Activated CD8-positive, alpha-beta memory T cell treated with anti-CD3 and anti-CD28 coated beads for 36 hours (primary cell): ENCODE results near the gene SIPA1L3. TPM values are rescaled to one million over a fixed set of nuclear protein-coding genes. Genes with fewer than 3 reads are reported as not detected.

Source experiments
- CTCF ChIA-PET: fragments of 350-600 bp; sonication (Branson Sonifier 250); formaldehyde crosslinking; loops from one replicate; lab custom pipeline; 2021; ENCODE audit warnings: antibody characterized with exemption; lab: Charles Lee
- POLR2A ChIA-PET: fragments of 350-600 bp; sonication (Branson Sonifier 250); formaldehyde crosslinking; loops from one replicate; lab custom pipeline; 2021; ENCODE audit warnings: antibody characterized with exemption; lab: Charles Lee
- total RNA-seq, 2 experiments: library from RNA; stranded (reverse); gene quantifications; one replicate each; pipeline ENCODE4 v1.2.3, GENCODE V29; 2021

SIPA1L3 gene
- total RNA-seq, 2 experiments from 2014 or later, result 14.0 to 15.3 TPM

GRCh38 chr19:38199340-38199739 is 292.3 kb downstream of the SIPA1L3 start:
- CTCF ChIA-PET, result no interaction called here
- POLR2A ChIA-PET, result no interaction called here

GRCh38 chr19:38201731-38202130 is 294.7 kb downstream of the SIPA1L3 start:
- POLR2A ChIA-PET, result no interaction called here
- CTCF ChIA-PET, result no interaction called here

DNA sequence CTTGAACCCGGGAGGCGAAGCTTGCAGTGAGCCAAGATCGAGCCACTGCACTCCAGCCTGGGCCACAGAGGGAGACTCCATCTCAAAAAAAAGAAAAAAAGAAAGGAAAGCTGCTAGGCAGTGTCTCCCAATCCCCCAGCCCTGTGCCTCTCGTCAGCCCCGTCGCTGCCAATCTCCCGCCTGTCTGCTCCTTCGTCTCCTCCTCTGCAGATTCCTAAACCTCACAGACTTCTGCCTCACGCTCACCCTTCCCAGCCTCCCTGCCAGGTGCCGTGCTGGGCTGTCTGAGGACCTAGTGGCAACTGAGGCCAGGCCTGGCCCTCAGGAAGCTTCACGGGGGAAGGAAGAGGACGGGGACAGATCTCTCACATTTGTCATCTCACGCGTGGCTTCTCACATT is 295.5 kb downstream of the SIPA1L3 start:
- CTCF ChIA-PET, result no interaction called here
- POLR2A ChIA-PET, result no interaction called here

GRCh38 chr19:38203197-38203596 is 296.2 kb downstream of the SIPA1L3 start:
- CTCF ChIA-PET, result no interaction called here

DNA sequence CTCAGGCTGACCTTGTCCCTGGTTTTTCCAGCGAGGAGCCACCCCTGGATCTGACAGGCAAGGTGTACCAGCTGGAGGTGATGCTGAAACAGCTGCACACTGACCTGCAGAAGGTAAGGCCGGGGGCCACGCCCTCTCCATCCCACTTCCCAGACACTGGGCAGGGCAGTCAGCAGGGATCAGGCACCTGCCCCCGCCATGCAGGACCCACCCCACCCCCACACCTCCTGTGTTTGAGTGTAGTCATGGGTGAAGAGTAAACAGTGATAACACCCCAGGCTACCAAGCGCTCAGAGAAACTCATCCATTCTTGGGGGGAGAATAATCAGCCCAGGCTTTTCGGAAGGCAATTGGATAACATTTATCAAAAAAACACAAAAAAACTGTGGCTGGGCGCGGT is 297.1 kb downstream of the SIPA1L3 start:
- POLR2A ChIA-PET, result no interaction called here
- CTCF ChIA-PET, result no interaction called here

More at GRCh38 chr19:38203197-38203596, 296.2 kb downstream of the SIPA1L3 start:
- POLR2A ChIA-PET, result no interaction called here

DNA sequence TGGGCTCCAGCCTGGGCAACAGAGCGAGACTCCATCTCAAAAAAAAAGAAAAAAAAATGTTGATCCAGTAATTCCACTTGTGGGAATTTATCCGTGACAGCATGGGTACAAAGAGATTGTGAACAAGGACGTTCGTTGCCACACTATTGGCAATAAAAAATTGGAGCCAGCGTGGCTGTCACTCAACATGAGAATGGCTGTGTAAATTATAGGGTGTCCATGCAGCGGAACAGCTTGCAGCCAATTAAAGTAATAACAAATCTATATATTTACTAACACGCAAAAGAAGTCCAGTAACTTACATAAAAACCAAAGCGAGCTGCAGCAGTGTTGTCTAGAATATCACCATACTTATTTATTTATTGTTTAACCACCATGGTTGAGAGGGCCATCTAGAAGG is 297.7 kb downstream of the SIPA1L3 start:
- ChIA-PET POLR2A (no interaction called here), CTCF (no interaction called here)

- CTCF ChIA-PET, result no interaction called here
- POLR2A ChIA-PET, result interaction anchor here (0.6 kb wide), 1 partner anchor 202 kb away, joined by 7 read pairs; no protein-coding TSS in a partner anchor
Measured at GRCh38 chr19:38206006-38206745, 299.2 kb downstream of the SIPA1L3 start.

DNA sequence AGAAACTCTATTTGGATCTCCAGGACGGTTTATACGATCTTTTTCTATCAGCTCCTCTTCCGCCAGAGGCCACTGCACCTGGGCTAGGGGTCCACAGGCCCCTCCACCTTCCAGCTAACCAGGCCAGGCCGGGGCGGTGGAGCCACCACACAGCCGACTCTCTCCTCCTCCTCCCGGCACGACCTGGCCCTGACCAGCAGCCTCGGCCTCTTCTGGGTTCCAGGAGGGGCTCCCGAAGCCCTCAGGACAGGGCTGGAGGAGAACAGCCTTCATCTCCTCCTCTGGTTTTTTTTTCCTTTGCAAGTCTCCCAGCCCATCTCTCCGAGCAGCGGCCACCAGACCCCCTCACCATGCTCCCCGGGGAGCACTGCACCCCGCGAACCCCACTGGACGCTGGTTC is 299.9 kb downstream of the SIPA1L3 start:
- POLR2A ChIA-PET, result no interaction called here
- CTCF ChIA-PET, result no interaction called here

DNA sequence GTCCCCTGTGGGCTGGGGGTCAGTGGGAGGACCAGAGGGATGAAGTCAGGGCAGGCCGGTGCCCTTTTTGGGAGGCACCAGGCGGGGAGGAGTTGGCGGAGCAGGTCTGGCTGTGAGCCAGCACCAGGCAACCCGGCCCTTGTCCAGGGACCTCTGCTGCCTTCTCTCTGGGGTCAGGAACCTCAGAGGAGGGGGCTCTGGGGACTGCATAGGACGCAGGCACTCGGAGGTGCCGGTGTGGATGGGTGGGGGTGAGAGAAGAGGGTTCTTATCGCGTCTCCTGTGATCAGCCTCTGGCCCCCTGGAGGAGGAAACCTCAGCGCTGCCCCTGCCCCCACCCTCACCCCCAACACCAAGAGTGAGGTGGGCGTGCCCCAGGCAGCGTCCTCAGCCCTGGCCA is 300.5 kb downstream of the SIPA1L3 start:
- ChIA-PET POLR2A (no interaction called here), CTCF (no interaction called here)

- ChIA-PET POLR2A (no interaction called here), CTCF (interaction anchor here (1.1 kb wide), 1 partner anchor 18 kb away, joined by 3 read pairs; no protein-coding TSS in a partner anchor)
Measured at GRCh38 chr19:38208571-38208970, 301.6 kb downstream of the SIPA1L3 start.

DNA sequence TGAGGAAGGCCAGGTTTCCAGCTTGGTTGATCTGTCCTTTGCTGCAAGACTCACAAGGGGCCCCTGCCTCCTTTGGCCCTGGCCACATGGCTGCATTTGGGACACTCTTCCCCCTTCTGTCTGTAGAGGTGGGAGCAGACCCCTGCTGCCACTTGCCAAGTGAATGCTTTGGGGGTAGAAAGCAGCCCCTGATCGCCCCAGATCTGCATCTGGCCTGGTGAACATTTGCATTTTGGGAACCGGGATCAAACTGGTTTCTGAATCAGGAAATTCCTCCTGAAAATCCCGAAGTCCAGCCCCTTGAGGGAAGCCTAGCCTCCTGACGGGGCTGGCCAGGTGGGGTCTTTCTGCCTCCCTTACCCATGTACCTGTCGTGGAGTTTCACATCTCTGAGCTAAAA is 302.1 kb downstream of the SIPA1L3 start:
- ChIA-PET CTCF (interaction anchor here (0.6 to 1.1 kb wide), 2 partner anchors 18 to 34 kb away, joined by 3 read pairs; no protein-coding TSS in a partner anchor), POLR2A (interaction anchor here (0.6 kb wide), 1 partner anchor 54 kb away, joined by 8 read pairs; no protein-coding TSS in a partner anchor)

GRCh38 chr19:38209671-38210457 is 302.9 kb downstream of the SIPA1L3 start:
- CTCF ChIA-PET, result interaction anchor here (1.1 kb wide), 1 partner anchor 17 kb away, joined by 3 read pairs; no protein-coding TSS in a partner anchor

DNA sequence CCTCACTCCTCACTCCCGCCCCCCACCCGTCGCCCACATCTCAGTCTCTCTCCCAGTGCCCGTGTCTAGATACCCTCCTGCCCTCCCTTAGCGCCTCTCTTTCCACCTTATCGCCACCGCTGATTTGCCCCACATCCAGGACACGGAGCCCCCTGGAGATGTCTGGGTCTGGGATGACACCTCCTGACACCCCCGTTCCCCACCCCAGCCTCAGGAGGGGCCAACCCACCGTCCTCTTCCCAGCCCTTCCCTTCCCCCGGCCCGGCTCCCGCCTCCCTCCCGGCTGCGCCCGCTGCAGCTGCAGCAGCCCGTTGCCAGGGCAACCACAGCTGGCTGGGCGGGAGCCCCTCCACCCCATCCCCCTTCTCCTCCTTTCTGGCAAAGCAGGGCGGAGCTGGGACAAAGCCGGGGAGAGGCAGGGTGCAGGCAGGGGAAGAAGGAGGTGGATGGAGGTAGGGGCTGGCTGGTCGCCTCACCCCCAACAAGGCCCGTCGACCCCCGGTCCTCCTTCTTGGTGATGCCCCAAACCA is 303.5 kb downstream of the SIPA1L3 start:
- POLR2A ChIA-PET, result no interaction called here
- CTCF ChIA-PET, result no interaction called here

More at GRCh38 chr19:38209671-38210457, 302.9 kb downstream of the SIPA1L3 start:
- POLR2A ChIA-PET, result interaction anchor here (0.6 kb wide), 1 partner anchor 53 kb away, joined by 8 read pairs; no protein-coding TSS in a partner anchor

DNA sequence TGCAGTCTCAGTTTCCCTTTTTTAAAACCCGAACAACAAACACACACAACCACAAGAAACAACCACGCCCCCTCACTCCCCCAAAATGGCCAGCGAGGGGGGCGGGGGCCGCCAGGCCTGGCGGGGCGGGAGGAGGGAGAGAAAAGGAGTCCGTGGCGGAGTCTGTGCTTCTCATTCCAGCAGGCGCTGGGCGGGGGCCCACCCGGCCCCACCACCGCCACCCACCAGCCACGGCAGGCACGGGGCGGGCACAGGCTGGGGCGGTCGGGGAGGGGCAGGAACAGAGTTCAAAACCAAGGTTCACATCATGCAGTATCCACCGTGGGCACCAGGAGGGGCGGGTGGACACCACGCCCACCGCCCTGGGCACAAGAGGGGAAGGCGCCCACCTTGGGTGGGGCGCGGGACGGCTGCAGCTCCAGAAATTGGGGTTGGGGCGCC is 304.2 kb downstream of the SIPA1L3 start:
- ChIA-PET CTCF (no interaction called here), POLR2A (no interaction called here)

DNA sequence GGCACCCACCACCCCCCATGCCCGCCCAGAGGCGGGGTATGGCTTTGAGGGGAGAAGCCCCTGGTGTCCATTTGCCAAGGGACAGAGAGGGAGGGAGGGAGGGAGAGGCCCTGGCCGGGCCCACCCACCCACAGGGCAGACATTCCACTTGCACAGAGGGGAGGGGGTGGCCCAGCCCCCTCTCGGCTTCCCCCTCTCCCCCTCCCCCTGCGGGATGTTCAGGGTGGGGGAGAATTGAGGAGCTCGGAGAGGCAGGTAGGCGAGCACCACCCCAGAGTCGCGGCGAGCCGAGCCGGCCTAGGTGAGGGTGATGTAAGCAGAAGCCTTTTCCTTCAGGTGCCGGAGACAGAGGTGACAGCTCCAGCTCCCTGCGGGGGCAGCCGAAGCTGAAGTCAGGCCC is 304.8 kb downstream of the SIPA1L3 start:
- ChIA-PET POLR2A (no interaction called here), CTCF (interaction anchor here (0.5 kb wide), 1 partner anchor 58 kb away, joined by 3 read pairs; no protein-coding TSS in a partner anchor)

GRCh38 chr19:38213469-38213868 is 306.5 kb downstream of the SIPA1L3 start:
- CTCF ChIA-PET, result no interaction called here
- POLR2A ChIA-PET, result no interaction called here

DNA sequence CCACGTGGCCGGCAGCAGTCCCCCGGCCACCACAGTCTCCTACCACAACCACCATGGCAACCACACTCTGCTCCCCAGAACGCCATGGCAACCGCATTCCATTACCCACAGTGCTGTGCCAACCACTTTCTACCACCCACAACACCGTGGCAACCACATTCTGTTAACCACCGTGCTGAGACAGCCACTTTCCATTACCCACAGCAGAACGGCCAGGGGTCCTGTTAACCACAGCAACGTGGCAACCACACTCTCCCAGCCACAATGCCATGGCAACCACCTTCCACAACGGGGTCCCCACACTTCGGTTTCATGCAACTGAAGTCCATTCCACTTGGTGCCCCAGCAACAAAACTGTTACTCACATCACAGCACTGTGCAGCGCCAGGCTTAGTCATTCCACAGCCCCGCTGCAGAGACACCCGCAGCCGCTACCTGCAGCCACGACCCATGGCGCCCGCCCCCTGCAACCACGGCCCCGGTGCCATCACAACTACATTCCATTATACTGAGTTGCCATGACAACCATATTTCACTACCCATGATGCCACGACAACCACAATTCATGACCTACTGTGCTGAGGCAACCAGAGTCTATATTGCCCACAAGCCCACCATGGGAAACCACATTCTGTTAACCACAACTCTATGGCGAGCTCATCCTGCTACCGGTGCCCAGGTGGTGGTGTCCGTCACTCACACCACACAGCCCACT is 307.1 kb downstream of the SIPA1L3 start:
- ChIA-PET CTCF (no interaction called here), POLR2A (no interaction called here)

GRCh38 chr19:38216785-38217641 is 310.0 kb downstream of the SIPA1L3 start:
- POLR2A ChIA-PET, result no interaction called here
- CTCF ChIA-PET, result interaction anchor here (1.4 kb wide), 1 partner anchor 314 kb away, joined by 3 read pairs; no protein-coding TSS in a partner anchor
